Skeletal muscle cell (primary cell): ENCODE data around the gene MZT2A.
A peak's percentile ranks its signal among the peaks of the same experiment; 100 is the strongest.
"Not testable (repeated sequence)": the region's sequence is repeated elsewhere in the genome, so short reads cannot be mapped to it uniquely, and the experiment has no call there.

Source experiments
- DNase-seq: peaks from one replicate; pipeline ENCODE4 v3.0.0-alpha.2; 2010; ENCODE audit warnings: low read depth
- H3K4me3 ChIP-seq: 2 replicates; pipeline ENCODE4 v1.5.1; 2011; ENCODE audit warnings: low read depth, mild to moderate bottlenecking, control low read depth, low read length, moderate library complexity

Gene MZT2A

DNA sequence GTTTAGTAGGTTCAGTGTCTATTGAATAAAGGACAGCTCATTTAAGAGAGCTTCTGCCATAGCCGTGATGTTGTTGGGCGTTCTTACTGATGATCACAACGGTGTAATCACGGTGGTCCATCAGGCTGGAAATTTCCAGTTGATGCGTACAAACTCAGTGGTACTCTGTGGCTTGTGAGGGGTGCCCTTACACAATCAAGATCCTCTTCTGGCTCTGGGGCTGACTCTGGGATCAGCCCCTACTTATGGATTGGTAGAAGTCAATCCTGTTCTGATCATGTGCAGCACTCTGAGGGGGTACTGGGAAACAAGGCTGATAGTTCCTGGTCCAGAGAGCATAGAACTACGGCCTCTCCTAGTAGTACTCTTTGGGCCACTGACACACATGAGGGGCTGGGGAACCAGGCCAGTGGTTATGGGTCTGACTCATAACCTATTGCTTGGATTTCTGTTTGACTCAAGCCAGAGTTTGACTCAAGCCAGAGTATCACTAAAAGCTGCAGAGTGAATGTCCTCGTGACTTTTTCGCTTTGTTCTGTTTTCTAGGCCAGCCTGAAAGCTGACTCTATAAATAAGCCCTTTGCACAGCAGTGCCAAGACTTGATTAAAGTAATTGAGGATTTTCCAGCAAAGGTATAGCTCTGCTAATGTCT lies 6.2 kb upstream of the MZT2A start:
- DNase-seq, H3K4me3 ChIP-seq: not testable (repeated sequence)

DNA sequence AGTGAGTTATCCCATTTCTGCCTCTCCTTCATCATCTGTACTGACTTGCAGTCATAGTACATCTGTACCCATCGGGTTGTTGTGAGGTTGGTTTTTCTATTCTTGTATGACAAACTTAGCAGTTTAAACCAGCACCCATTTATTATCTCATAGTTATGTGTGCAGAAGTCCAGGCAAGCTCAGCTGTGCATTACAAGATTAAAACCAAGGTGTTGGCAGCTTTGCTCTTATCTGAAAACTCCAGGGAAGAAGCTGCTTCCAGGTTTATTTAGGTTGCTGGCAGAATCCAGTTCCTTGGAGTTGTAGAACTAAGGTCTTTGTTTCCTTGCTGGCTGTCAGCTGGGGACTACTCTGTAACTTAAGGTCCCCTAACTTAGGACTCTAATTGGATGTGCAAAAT lies 3.3 kb upstream of the MZT2A start:
- not testable (repeated sequence) for H3K4me3 ChIP-seq, DNase-seq

DNA sequence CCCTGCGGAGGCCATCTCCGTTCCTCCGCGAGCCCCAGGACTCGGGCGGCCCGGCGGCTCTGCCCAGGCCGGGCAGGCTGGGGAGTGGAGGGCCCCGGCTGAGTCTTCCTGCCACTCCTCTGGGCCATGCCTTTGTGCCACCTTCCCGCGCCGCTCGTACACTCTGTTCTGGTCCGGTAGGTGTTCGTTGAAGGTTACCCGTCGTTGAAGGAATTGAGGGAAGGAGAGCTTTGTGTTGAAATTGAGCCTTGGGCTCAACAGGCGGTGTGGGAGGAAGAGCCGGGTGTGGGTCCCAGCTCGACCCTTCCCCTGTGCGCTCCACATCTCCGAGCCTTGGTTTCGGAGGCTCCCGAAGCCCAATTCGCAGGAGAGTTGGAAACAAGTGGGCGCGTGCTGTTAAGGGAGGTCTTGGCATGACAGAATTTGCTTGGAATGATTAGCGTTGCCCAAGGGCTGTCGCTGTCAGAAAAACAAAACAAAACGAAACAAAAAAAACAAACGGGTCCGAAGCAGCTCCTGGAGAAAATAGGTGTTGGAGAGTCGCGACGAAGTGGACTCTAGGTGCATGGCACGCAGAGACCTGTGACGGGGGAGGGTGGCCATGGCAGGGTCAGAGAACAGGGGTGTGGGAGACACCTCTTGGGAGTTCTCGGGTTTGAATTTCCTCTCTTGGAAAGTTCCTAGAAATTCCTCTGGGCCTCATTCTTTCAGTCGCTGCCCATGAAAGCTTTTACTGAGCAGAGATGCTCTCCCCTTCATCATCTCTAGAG lies 1.2 kb upstream of the MZT2A start:
- H3K4me3 ChIP-seq = peak overlapping the region; percentile 88
- DNase-seq = no peak

GRCh38 chr2:131492418-131493198 lies 411 bp upstream of the MZT2A start:
- peak overlapping the region; percentile 88 for H3K4me3 ChIP-seq
- peak; percentile 76 for DNase-seq

DNA sequence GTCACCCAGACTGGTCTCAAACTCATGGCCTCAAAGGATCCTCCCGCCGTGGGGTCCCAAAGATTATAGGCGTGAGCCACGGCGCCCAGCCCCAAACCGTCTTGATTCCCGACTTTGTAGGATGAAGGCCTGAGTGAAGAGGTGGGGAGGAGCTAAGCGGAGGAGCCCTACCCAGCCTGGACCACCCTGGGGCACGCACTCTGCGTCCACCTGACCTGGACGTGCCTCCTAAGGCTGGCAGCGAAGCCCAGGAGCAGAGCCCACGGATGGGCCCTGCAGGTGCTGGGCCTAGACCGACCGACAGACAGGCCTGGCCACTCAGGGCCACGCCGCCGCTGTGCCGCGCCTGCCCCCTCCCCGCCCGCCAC lies 744 bp downstream of the MZT2A start:
- DNase-seq = not testable (repeated sequence)
- peak overlapping the region; percentile 88 for H3K4me3 ChIP-seq

- peak overlapping the region; percentile 88 for H3K4me3 ChIP-seq
- not testable (repeated sequence) for DNase-seq
These were observed 1.4 kb downstream of the MZT2A start for GRCh38 chr2:131490616-131491468.

GRCh38 chr2:131488306-131489205 lies 3.6 kb downstream of the MZT2A start:
- DNase-seq = no peak
- H3K4me3 ChIP-seq = no peak overlapping the region

- not testable (repeated sequence) for DNase-seq, H3K4me3 ChIP-seq
These were observed 5.8 kb downstream of the MZT2A start for GRCh38 chr2:131486201-131486902.

DNA sequence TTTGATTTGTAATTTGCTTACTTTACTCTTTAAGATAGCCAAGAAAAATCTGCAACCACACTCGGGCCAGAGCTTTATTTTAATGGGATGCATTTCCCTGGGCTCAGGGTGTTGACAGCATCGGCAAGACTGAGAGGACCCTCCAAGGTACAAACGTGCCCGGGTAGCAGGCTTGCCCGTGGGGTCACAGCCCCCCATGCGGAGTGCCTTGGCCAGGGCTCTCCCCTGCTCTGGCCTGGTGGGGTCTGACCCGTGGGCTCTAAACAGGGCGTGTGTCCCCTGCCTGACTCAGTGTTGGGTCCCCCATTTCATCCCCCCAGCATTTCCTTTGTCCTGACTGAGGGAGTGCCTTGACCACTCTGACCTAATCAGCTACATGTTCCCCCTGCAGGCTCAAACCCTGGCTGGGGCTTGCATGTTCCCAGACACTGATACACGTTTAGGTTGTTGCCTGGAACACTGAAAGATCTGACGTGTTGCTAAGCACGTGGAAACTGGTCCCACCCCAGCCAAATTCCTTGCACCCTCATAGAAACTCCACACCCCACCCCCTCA lies 7.2 kb downstream of the MZT2A start:
- not testable (repeated sequence) for H3K4me3 ChIP-seq, DNase-seq

DNA sequence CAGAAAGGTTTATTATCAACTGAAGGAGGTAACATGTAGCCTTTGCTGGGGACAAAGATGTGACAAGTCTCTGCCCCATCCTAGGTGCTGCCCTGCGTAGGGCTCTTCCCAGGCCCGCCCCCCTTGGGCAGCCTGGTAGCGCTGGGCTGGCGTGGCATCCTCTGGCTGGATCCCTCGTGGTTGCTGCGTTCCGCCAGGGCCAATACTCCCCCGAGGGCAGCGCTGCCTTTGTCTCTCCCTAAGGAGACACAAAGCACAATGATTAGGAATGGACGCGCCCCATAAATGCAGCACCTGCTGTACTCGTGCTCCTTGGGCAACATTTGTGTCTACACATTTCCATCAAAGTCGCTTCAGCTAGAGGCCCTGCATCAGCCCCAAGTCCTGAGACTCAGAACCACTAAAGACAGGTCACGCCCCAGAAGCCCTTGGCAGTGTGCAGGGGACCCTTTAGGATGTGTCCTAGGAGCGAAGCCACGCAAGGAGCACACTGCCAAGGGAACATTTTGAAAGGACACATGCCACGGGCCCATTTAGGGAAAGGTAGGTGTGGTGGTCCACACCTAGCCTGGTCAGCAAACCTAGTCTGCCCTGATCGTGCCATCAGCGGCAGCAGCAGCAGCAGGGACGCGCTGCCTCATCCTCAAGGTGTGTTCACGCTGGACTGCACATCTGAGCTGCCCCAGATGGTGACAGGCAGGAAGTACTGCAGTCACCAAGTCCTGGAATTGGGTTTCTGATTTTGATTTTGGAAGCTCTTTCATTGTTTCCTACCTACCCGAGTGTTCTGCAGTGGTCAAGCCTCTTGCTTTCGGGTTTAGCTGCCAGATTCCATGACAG lies 8.0 kb downstream of the MZT2A start:
- not testable (repeated sequence) for DNase-seq, H3K4me3 ChIP-seq

- H3K4me3 ChIP-seq, DNase-seq: not testable (repeated sequence)
These were observed 9.6 kb downstream of the MZT2A start for GRCh38 chr2:131482506-131483155.

DNA sequence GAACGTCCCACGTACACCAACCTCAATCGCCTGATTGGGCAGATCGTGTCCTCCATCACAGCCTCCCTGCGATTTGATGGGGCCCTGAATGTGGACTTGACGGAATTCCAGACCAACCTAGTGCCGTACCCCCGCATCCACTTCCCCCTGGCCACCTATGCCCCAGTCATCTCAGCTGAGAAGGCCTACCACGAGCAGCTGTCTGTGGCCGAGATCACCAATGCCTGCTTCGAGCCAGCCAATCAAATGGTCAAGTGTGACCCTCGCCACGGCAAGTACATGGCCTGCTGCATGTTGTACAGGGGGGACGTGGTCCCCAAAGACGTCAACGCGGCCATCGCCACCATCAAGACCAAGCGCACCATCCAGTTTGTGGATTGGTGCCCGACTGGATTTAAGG lies 11.8 kb downstream of the MZT2A start:
- not testable (repeated sequence) for H3K4me3 ChIP-seq, DNase-seq

GRCh38 chr2:131478850-131479461 lies 13.2 kb downstream of the MZT2A start:
- H3K4me3 ChIP-seq, DNase-seq: not testable (repeated sequence)

DNA sequence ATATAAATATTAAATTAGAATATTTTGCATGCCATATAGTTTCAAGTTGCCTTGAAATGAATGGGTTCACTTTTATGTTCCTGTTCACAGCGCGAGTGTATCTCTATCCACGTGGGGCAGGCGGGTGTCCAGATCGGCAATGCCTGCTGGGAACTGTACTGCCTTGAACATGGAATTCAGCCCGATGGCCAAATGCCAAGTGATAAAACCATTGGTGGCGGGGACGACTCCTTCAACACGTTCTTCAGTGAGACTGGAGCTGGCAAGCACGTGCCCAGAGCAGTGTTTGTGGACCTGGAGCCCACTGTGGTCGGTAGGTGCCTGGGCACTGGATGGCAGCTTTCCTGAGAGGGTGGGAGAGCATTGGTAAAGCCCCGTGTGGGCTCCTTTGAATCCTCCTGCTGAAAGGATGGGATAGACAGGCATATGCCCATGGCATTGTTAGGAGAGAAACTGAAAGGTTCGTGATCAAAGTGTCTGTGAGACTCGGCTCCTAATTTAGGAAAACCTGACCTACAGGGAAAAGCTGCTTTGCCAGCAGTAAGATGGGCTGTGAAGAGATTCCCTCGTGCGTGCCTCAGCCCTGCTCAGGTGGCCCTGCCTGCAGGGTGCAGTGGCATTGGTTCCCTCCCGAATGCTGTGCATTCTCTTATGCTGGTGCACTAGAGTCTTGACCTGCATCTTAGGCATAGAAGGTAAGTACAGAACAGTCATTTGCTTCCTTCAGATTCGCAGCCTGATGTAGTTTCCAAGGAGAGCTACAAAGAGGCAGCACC lies 13.9 kb downstream of the MZT2A start:
- not testable (repeated sequence) for H3K4me3 ChIP-seq, DNase-seq

- not testable (repeated sequence) for DNase-seq, H3K4me3 ChIP-seq
These were observed 15.0 kb downstream of the MZT2A start for GRCh38 chr2:131477227-131477626.
